Stimulated activated memory B cell treated with anti-CD40 and anti-IgM and Interleukin-4, amounts not matched to agents 10 μg/mL and 1 μg/mL and 100 μg/mL, for 72 hours (primary cell): Measurements from ENCODE around the gene TBC1D22A.

Experiments
- ATAC-seq: fragments of 150-1000 bp; cut with Tn5 transposase; 2 replicates; pipeline ENCODE4 v1.10.0; 2021
- H3K27ac Mint-ChIP-seq: one replicate; pipeline ENCODE4 v1.8.0; 2022; ENCODE audit warnings: mild to moderate bottlenecking, mixed read lengths
- H3K27me3 Mint-ChIP-seq: one replicate; pipeline ENCODE4 v1.8.0; 2022; ENCODE audit warnings: mixed read lengths
- H3K36me3 Mint-ChIP-seq: one replicate; pipeline ENCODE4 v1.8.0; 2022; ENCODE audit warnings: mixed read lengths
- H3K4me1 Mint-ChIP-seq: one replicate; pipeline ENCODE4 v1.8.0; 2022; ENCODE audit warnings: mixed read lengths
- H3K4me3 Mint-ChIP-seq: one replicate; pipeline ENCODE4 v1.8.0; 2022; ENCODE audit warnings: mild to moderate bottlenecking, moderate library complexity, mixed read lengths
- H3K9me3 Mint-ChIP-seq: one replicate; pipeline ENCODE4 v1.8.0; 2022; ENCODE audit warnings: mixed read lengths

Gene TBC1D22A

DNA sequence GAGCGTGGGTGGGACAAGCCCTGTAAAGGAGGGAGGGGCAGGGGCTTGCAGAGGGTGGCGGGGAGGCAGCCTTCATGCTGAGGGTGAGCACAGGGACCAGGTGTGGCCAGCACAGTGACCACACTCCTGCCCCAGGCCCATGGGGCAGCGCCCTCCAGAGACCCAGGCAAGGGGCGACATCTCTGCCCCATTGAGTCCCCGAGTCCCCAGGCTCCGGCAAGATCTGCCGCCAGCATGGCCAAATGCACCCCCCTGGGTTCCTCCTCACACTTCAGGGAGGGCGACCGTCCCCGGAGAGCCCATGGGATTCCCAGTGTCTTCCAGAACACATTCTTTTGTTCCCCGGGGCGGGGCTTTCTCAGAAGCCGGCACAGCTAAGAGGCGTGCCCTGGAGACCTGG, 362.5 kb downstream of the TBC1D22A start:
- no peak overlapping the region for H3K4me3 Mint-ChIP-seq
- H3K9me3 Mint-ChIP-seq: no peaks in the 10 kb centered on the region
- no peak for ATAC-seq
- peaks cover 21% of the 10 kb centered on the region for H3K4me1 Mint-ChIP-seq
- H3K36me3 Mint-ChIP-seq: peaks cover 40% of the 10 kb centered on the region
- H3K27me3 Mint-ChIP-seq: no peaks in the 10 kb centered on the region
- H3K27ac Mint-ChIP-seq: no peak overlapping the region

DNA sequence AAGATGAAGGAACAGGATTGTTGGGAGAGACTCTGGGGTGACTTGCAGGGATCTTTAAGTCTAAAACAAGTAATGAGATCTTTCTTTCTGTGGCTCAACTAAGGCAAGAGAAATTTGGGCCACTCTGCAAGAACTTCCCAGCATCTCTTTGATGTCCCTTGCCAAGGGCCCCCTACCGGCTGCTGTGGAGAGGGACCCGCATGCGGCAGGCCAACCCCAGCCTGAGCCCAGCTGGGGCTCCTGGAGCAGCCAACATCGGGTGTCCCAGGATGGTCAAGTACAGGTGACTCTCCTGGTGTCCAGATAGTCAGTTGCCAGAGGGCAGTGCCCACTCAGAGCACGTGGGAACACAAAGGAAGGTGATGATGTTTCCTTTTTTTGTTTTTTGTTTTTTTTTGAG, 363.2 kb downstream of the TBC1D22A start:
- no peak overlapping the region for H3K4me3 Mint-ChIP-seq

DNA sequence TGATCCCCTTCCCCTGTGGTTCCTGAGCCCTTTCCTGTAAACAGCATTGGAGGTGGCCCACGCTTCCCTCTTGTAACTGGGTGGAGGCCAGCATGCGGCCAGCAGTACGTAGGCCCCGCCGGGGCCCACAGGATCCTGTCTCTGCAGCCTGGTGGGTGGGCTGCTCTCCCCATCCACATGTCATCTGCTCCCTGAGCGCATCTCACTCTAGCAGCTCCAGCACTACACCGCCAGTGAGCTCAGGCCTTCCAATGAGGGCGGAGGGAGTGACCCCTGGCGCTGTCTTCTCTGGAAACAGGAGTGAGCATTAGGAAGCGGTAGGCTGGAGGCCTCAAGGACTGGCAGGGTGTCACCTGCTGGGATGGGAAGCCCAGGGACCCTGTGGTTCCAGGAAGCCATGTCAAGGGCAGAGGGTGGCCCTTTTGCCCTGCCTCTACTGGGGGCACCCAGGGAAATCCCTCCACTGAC, 363.9 kb downstream of the TBC1D22A start:
- Mint-ChIP-seq H3K9me3 (no peaks in the 10 kb centered on the region), H3K4me3 (no peak overlapping the region), H3K4me1 (peaks cover 21% of the 10 kb centered on the region), H3K27ac (no peak overlapping the region), H3K27me3 (no peaks in the 10 kb centered on the region), H3K36me3 (peaks cover 45% of the 10 kb centered on the region)
- ATAC-seq: no peak

More for the DNA sequence above, 363.2 kb downstream of the TBC1D22A start:
- H3K36me3 Mint-ChIP-seq: peaks cover 45% of the 10 kb centered on the region
- H3K9me3 Mint-ChIP-seq: no peaks in the 10 kb centered on the region
- no peak for ATAC-seq
- H3K27ac Mint-ChIP-seq: no peak overlapping the region
- H3K27me3 Mint-ChIP-seq: no peaks in the 10 kb centered on the region
- H3K4me1 Mint-ChIP-seq: peaks cover 21% of the 10 kb centered on the region

DNA sequence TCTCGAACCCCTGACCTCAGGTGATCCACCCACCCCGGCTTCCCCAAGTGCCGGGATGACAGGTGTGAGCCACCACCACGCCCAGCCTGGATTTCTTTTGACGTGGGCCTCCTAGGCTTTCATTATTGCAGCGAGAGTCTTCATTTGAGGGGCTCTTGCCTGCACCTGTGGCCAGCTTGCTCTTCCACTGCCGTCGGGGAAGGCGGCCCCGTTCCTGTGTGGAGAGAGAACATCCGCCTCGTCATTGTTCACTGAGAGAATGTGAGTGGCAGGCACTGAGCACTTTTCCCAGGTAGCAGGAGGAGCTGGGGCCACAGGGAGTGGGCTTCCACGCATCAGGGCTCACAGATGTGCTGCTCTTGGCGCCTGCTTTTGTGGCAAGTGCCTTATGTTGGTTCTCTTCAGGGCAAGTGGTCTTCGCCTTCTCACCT, 365.0 kb downstream of the TBC1D22A start:
- no peak for ATAC-seq
- H3K27ac Mint-ChIP-seq: no peak overlapping the region

DNA sequence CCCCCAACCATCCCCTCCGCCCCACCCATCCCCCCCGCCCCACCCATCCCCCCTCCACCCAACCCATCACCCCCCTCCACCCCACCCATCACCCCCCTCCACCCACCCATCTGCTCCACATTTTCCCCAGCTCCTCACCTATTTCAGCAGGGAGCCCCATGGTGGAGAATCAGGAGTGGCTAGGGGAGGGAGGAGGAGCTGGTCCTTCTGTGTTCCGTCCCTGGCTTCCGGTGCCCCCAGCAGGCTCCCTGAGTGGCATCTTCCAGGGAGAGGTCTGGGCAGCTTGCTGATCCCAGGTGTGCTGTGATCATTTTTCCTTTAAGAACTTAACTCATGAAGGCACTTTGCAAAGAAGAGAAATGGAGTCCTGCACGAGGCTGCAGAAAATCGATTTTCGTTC, 365.8 kb downstream of the TBC1D22A start:
- Mint-ChIP-seq H3K4me1 (peaks cover 21% of the 10 kb centered on the region), H3K9me3 (no peaks in the 10 kb centered on the region), H3K27ac (no peak overlapping the region), H3K27me3 (no peaks in the 10 kb centered on the region), H3K36me3 (peaks cover 46% of the 10 kb centered on the region), H3K4me3 (no peak overlapping the region)
- ATAC-seq: no peak

More for the DNA sequence above, 365.0 kb downstream of the TBC1D22A start:
- H3K36me3 Mint-ChIP-seq: peaks cover 43% of the 10 kb centered on the region
- no peak overlapping the region for H3K4me3 Mint-ChIP-seq
- no peaks in the 10 kb centered on the region for H3K27me3 Mint-ChIP-seq
- H3K9me3 Mint-ChIP-seq: no peaks in the 10 kb centered on the region
- peaks cover 21% of the 10 kb centered on the region for H3K4me1 Mint-ChIP-seq

DNA sequence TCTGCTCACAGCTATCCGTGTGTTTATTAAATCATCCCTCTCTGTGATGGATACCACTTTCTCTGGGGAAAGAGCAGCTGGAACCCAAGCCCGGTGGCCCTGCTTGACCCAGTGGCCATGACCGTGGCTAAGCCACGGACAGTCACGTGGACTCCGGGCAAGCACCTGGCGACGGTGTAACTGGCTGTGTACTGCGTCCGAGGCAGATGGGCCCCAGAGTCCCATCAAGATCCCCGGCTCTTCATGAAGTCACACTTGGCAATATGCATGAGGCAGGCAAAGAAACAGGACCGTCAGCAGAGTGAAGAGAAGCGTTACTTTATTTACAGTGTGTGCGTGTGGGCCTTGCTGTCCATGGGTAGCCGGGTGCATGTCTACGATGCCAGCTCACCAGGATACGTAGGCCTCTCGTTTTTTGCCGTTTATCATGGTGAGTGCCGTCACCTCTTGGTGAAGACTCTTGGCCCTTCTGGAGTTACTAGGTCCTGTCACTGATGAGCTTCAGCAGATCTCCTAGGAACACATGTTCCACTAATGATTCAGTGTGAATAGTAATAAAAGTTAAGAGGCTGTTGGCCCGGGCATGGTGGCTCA, 366.3 kb downstream of the TBC1D22A start:
- Mint-ChIP-seq H3K36me3 (peaks cover 48% of the 10 kb centered on the region), H3K27ac (no peak overlapping the region), H3K27me3 (no peaks in the 10 kb centered on the region), H3K4me3 (no peak overlapping the region), H3K9me3 (no peaks in the 10 kb centered on the region), H3K4me1 (peaks cover 18% of the 10 kb centered on the region)
- ATAC-seq: no peak

DNA sequence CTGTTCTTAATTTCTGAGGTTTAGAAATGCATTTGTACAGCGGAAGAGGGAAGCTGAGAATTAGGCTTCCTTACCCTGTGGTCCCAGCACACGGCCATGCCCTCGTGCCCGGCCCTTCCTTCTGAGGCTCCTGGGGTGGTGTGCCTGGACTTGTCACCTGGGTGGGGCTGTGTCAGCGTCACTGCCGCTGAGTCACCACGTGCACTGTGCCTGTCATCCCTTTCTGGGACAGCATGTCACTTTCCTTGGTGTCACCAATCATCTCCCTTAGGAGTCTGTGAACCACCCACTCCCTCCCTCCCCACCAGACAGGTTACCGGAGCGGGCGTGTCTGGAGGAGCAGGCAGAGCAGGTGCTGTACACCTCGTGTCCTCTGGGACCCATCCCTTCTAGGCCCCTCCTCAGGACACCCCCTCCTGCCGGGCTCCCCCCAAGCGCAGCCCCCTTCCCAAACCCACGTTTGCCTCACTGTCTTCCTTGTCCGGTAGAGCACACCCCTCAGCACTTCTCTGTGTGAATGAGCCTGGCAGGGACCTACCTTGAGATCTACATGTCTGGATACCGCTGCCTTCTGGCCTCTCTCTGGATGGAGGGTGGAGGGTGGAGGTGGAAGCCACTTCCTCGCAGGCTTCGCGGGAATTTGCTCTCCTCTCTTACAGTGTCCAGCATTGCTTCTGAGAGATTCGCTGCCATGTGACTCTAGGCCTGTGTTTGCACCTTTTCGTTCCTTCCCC, 367.6 kb downstream of the TBC1D22A start:
- peak overlapping the region; percentile 13 for H3K27ac Mint-ChIP-seq
- peaks cover 44% of the 10 kb centered on the region for H3K36me3 Mint-ChIP-seq
- no peak for ATAC-seq
- H3K4me1 Mint-ChIP-seq: peaks cover 8% of the 10 kb centered on the region
- no peaks in the 10 kb centered on the region for H3K27me3 Mint-ChIP-seq
- no peaks in the 10 kb centered on the region for H3K9me3 Mint-ChIP-seq
- no peak overlapping the region for H3K4me3 Mint-ChIP-seq

DNA sequence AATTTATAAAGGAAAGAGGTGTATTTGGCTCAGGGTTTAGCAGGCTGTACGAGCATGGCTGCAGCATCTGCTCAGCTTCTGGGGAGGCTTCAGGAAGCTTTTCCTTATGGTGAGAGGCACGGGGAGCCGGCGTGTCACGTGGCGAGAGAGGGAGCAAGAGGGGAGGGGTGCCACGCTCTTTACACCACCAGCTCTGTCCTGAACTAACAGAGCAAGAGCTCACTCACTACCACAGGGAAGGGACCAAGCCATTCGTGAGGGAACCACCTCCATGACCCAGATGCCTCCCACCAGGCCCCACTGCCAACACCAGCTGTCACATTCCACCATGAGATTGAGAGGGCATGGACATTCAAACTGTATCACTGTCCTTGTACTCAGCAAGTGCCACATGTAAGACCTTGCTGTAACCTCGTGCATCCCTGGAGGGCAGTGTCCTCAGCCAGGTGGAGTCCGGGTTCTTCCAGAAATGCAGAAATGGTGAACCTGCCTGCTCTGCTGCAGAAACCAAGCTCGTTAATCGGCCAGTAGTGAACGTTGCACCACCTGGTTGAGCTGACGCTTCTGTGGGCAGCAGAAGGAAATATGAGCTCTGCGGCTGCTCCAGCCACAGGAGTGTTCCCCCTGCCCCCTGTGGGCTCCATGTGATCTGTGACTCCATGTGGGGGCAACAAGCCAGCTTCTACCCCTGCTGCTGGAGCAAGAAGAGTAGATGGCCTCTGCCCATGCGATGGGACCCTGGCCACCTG, 368.6 kb downstream of the TBC1D22A start:
- Mint-ChIP-seq H3K27ac (peak overlapping the region; percentile 13), H3K27me3 (no peaks in the 10 kb centered on the region), H3K36me3 (peaks cover 51% of the 10 kb centered on the region), H3K4me1 (peaks cover 8% of the 10 kb centered on the region), H3K4me3 (no peak overlapping the region), H3K9me3 (no peaks in the 10 kb centered on the region)
- ATAC-seq: no peak

DNA sequence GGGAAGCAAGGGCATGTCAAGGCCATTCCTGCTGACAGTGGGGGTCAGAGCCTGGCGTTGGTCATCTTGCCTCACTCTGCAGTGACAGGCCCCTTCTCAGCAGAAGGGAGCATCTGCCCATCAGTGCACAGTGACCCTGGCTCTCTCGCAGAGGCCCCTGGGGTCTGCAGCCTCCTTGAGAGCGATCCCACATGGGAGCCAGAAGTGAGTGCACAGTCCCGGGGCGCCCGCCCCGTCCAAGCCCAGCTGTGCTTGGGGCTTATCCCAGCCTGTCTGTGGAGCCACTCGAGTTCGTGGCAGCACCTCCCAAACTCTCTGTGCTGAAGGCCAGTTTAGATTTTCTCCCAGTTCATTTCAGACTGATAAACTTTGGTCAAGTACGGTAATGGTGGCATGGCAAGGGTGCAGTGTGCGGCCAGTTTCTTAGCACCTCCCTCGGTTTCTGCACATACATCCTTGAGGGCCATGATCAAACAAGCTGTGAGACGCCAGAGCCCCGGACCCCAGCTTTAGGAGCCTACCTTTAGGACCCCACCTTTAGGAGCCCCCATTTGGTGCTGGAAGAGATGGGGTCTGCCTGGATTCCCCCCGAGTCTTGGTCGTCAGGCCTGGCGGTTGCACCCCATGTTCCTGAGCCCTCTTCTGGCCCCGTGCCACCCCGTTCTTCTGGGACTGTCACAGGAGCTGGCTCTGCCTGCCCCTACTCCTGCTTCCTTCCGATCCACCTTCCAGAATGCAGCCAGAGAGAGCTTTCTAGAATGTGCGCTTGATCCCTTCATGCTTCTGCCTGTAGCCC, 369.4 kb downstream of the TBC1D22A start:
- Mint-ChIP-seq H3K9me3 (no peaks in the 10 kb centered on the region), H3K27me3 (no peaks in the 10 kb centered on the region), H3K4me3 (no peak overlapping the region), H3K27ac (no peak overlapping the region), H3K36me3 (peaks cover 49% of the 10 kb centered on the region), H3K4me1 (peaks cover 3% of the 10 kb centered on the region)
- ATAC-seq: no peak

DNA sequence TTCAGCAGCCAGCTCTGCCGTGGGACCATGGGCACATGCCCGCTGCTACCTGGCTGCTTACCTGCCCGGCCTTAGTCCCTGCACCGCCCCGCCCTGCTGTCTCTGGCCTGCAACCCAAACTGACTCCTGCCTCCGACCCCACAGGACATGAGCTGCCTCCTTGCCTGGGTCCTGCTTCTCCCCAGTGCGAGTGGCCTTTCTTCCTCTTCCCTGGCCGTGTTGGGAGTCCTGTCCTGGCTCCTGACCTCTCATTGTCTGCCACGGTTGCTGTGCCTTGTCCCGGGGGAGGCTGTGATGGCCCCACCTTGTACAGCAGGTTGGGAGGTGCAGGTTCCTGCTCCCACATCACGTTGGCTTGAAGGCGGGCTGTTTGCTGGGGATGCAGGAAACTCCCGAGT, 370.0 kb downstream of the TBC1D22A start:
- peaks cover 52% of the 10 kb centered on the region for H3K36me3 Mint-ChIP-seq
- no peak overlapping the region for H3K27ac Mint-ChIP-seq
- no peaks in the 10 kb centered on the region for H3K4me1 Mint-ChIP-seq
- no peak for ATAC-seq
- no peaks in the 10 kb centered on the region for H3K27me3 Mint-ChIP-seq
- H3K4me3 Mint-ChIP-seq: no peak overlapping the region
- H3K9me3 Mint-ChIP-seq: no peaks in the 10 kb centered on the region

DNA sequence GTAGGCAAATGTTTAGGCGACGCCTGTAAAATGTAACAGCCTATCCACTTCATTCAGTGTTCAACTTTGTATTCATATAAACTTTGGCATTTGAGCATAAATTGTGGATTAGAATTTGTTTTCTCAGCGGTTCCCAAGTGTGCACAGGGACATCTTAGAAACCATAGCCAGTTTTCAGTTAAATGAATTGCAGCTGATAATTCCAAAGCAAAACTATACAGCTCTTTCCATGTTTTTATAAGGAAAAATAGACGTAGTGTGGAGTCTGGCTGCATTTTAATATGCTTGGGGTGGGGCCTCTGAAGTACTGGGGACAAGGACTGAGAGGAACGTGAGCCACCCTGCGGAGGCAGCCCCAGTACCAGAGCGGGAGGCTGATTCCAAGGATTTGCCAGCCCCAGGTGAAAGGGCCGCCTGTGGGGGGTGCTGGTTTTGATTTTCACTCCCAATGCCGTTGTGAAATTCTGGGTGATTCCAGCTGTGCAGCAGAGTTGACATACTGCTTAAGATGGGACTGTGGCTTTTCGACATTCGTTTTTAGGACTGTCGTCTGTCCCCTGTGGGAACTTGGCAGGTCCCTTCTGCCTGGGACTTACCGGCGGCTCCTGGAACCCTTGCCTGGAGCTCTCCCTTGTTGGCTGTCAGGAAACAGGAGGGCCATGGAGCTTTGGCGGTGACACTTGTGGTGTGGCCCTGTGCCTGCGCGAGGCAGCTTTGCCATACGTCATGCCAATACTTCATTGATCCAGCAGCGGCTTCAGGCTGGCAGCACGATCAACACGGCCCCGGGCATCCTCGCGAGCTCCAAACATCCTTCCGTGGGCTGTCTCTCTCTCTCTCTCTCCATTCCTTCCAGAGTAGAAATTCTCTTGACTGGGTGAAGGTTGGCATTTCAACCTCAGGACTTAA, 370.9 kb downstream of the TBC1D22A start:
- H3K4me3 Mint-ChIP-seq: no peak overlapping the region
- no peaks in the 10 kb centered on the region for H3K9me3 Mint-ChIP-seq
- no peaks in the 10 kb centered on the region for H3K27me3 Mint-ChIP-seq
- peaks cover 55% of the 10 kb centered on the region for H3K36me3 Mint-ChIP-seq
- no peaks in the 10 kb centered on the region for H3K4me1 Mint-ChIP-seq
- H3K27ac Mint-ChIP-seq: no peak overlapping the region
- no peak for ATAC-seq

DNA sequence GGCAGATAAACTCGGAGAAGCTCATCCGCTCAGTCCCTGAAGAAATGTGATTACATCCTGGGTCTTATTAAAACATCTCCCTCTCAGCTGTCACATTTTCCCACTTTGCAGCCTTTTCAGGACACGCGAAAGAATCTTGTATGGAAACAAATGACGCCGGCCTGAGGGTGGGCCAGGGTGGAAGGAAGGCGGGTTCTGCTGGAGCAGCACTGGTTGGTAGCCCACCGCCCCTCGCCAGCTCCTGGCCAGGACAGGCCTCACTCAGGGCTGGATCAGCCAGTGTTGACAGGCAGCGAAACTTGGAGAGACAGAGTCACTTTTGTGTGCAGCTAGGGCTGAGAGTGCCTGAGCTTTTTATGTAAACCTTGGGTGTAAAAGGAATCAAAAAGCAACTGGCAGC, 371.8 kb downstream of the TBC1D22A start:
- H3K9me3 Mint-ChIP-seq: no peaks in the 10 kb centered on the region
- no peak for ATAC-seq
- no peak overlapping the region for H3K27ac Mint-ChIP-seq
- no peaks in the 10 kb centered on the region for H3K4me1 Mint-ChIP-seq
- no peak overlapping the region for H3K4me3 Mint-ChIP-seq
- peaks cover 55% of the 10 kb centered on the region for H3K36me3 Mint-ChIP-seq
- H3K27me3 Mint-ChIP-seq: no peaks in the 10 kb centered on the region

DNA sequence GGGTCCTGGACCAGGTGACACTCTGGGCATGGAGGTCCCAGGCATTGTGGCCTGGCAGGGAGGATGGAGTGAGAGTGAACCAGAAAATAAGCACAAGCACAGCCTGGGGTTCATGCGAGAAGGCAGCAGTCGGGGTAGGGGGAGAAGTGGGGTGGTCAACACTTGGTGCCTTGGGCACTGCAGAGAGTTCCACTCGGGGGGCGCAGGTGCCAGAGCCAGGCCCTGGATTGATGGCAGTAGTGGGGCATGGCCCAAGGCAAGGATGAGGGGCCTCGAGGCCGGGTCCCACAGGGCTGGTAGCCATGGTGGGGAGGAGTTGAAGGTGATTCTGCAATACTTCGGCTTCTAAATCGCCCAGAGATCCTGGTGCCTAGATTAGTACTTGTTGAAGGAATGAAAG, 372.9 kb downstream of the TBC1D22A start:
- no peaks in the 10 kb centered on the region for H3K9me3 Mint-ChIP-seq
- no peaks in the 10 kb centered on the region for H3K27me3 Mint-ChIP-seq
- ATAC-seq: no peak
- H3K27ac Mint-ChIP-seq: no peak overlapping the region
- H3K4me3 Mint-ChIP-seq: no peak overlapping the region
- peaks cover 57% of the 10 kb centered on the region for H3K36me3 Mint-ChIP-seq
- H3K4me1 Mint-ChIP-seq: no peaks in the 10 kb centered on the region

DNA sequence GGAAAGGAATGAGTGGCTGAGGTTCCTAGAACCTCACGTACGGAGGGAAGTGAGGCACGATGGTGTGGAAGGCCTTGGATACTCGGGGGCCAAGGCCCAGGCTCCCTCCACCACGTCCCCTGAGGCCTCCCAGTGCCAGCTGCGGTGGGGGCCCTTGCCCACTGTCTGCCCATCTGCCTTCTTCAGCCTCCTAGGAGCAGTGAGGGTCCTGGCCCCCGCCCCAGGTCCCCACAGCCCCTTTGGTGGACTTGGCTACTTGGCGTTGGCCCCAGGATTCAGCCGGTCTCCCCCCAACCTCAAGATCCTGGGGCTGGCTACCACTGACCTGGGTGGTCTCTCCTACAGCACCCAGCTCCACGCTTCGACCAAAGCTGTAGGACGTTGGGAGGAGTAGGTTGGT, 373.6 kb downstream of the TBC1D22A start:
- no peak for ATAC-seq
- H3K9me3 Mint-ChIP-seq: no peaks in the 10 kb centered on the region
- H3K4me3 Mint-ChIP-seq: no peak overlapping the region
- no peak overlapping the region for H3K27ac Mint-ChIP-seq
- no peaks in the 10 kb centered on the region for H3K27me3 Mint-ChIP-seq
- no peaks in the 10 kb centered on the region for H3K4me1 Mint-ChIP-seq
- H3K36me3 Mint-ChIP-seq: peaks cover 56% of the 10 kb centered on the region
